NCI-H1694 (cell line): ENCODE results near the gene PLCD3.
A peak's percentile ranks its signal among the peaks of the same experiment; 100 is the strongest.

Experiments used
- DNase-seq: peaks from one replicate; lab custom pipeline; 2025; lab: John Stamatoyannopoulos, UW

The PLCD3 gene

GRCh38 chr17:45132320-45132571, at the start of gene PLCD3:
TSS of gene PLCD3 (minus strand) at chr17:45132515. CDS start at chr17:45132410, 105 bp downstream.
- no peak for DNase-seq

GRCh38 chr17:45177563-45177962, 45.2 kb upstream of the PLCD3 start:
- DNase-seq = no peak

- DNase-seq = no peak
Measured at GRCh38 chr17:45175759-45176115, 43.4 kb upstream of the PLCD3 start.

GRCh38 chr17:45172541-45173286, 40.4 kb upstream of the PLCD3 start:
- DNase-seq = no peak

- DNase-seq = no peak
Measured at GRCh38 chr17:45172232-45172540, 39.9 kb upstream of the PLCD3 start.

GRCh38 chr17:45171338-45172231, 39.3 kb upstream of the PLCD3 start:
- no peak for DNase-seq

- no peak for DNase-seq
Measured at GRCh38 chr17:45170931-45171337, 38.6 kb upstream of the PLCD3 start.

GRCh38 chr17:45170280-45170930, 38.1 kb upstream of the PLCD3 start:
- no peak for DNase-seq

GRCh38 chr17:45168991-45169752, 36.9 kb upstream of the PLCD3 start:
- DNase-seq = no peak

- DNase-seq = no peak
Measured at GRCh38 chr17:45164734-45165269, 32.5 kb upstream of the PLCD3 start.

GRCh38 chr17:45162025-45162687, 29.8 kb upstream of the PLCD3 start:
- DNase-seq = no peak

- peak; percentile 99 for DNase-seq
Measured at GRCh38 chr17:45161288-45162024, 29.1 kb upstream of the PLCD3 start, which contains the start of gene HEXIM2. TSS of gene HEXIM2 (plus strand) at chr17:45161875. CDS start at chr17:45162794, 919 bp downstream.

GRCh38 chr17:45160447-45161287, 28.4 kb upstream of the PLCD3 start:
- no peak for DNase-seq

GRCh38 chr17:45156242-45156641, 23.9 kb upstream of the PLCD3 start:
- no peak for DNase-seq

- no peak for DNase-seq
Measured at GRCh38 chr17:45155483-45155882, 23.2 kb upstream of the PLCD3 start.

GRCh38 chr17:45155029-45155428, 22.7 kb upstream of the PLCD3 start:
- no peak for DNase-seq

- no peak for DNase-seq
Measured at GRCh38 chr17:45150911-45151809, 18.8 kb upstream of the PLCD3 start.
